NOMO-1 treated with dmso at 0.1 percent for 144 hours (cell line): ENCODE measurements around the gene DDAH2.
A peak's percentile ranks its signal among the peaks of the same experiment; 100 is the strongest.

Experiments used
- DNase-seq: peaks from one replicate; lab custom pipeline; 2025; ENCODE audit not compliant: unreplicated experiment; lab: John Stamatoyannopoulos, UW

DDAH2 gene

DNA sequence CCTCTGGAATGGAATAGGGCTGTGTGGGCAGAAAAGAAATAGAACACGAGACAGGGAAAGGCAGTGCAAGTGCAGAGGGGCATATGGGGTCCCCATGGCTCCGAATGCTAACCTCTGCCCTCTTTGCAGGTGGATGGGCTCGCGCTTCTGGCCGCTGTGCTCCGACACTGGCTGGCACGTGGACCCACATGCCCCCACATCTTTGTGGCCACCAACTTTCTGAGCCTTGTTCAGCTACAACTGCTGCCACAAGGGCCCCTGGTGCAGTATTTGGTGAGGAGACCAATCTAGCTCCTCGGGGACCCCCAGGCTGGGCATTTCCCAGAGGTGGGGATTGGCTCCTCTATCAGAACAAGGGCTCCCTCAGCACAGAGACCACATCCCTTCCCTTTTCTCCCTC lies 32.2 kb upstream of the DDAH2 start:
- no peak for DNase-seq

DNA sequence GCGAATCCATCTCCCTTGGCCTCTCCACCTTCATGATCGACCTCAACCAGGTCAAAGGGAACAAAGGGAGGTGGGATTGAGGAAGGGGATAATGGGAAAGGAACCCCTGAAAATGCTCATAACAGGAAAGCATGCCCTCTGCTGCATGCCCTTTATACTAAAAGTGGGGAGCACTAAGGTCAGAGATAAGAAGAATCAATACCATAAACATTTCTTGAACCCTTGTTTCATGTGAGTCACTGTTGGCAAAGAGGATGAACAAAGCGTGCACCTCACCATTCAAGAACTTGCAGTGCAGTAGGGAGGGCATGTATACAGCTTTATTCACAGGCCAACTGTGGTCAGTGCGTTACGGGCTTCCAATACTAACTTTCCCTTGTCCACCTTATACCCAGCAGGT lies 31.7 kb upstream of the DDAH2 start:
- DNase-seq = no peak

DNA sequence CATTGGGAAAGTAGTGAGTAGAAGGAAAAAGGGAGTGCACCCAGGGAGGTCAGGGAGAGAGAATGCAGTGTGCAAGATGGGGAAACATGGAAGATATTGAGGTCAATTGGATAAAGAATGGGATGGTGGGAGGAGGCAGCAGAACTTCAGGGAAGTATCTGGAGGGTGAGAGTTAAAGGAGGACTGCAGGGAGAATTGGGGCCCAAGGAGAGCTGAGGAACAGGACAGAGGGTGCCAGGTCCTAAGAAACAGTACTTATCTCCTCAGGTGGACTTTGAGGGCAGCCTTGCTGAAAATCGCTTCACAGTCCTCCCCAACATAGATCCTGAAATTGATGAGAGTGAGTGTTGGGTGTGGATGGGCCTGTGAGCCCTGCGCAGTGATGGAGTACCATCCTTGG lies 29.2 kb upstream of the DDAH2 start:
- no peak for DNase-seq

DNA sequence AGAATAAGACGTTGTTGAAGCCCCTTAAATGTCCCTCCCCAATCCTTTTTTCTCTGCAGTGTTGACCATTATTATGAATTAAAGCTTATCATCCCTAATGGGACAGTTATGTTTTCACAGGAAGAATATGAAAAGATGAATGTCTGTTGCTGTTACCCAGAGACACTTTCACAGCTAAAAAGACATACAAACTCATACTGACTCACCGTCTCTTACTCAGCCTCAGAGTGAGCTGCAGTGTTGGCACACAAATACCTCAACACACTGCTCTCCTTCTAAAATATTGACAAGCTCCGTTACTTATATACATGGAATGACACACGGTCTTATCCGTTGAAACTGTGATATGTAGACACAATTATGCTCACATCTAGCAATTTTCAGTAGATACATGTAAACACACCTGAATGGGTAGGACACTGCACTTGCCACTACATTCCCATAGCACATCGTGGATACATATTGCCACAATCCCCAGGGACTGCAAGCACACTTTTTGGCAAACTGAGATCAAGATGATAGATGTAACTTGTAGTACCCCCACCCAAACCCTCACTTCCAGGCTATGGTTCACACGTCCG lies 23.7 kb upstream of the DDAH2 start:
- DNase-seq = no peak

DNA sequence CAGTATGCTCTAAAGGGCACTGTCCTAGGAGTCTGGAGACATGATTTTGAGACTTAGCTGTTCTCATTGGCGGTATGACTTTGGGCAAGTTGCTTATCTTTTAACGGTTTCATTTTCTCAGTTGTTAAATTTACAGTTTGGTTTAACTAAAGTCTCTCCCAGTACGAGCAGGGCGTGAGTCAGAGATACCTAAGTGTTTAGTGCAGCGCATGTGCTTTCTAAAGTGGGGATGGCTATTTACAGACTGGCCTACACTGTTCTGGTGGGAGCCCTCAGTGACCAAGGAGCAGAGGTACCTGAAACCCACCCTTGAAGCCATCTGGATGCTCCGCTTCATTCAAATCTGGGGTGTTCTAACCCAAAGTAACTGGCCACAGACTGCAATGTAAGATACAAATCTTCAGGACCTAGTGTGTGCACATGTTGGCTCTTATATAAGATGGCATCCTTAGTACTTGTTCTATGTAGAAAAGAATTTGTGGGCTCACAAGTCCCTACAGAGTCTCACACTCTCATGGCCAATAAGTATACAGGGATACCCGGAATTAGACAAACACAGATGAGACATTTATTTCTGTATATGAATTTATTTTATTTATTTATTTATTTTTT lies 21.4 kb upstream of the DDAH2 start:
- DNase-seq = no peak

DNA sequence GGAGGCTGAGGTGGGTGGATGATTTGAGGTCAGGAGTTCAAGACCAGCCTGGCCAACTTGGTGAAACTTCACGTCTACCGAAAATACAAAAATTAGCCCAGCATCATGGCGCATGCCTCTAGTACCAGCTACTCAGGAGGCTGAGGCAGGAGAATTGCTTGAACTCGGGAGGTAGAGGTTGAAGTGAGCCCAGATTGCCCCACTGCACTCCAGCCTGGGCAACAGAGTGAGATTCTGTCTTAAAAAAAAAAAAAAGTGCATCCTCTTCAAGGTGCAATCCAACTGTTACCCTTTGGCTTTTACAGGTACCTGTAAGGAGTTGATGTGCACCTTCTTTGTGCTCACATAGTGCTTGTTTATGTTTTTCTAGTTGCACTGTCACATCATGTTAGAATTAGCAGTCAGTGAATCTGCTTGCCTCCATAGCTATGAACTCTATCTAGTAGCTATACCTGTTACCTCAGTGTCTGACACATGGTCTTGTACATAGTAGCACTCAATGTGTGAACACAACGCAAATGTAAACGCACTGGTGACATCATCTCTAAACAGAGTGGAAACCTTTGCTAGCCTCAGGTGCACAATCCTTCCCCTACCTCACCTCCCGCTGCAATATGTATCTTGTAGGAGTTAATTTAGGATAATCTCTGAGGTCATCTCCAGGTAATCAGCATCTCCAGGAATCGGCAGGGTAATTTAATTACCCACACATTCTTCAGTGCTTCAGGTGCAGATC lies 20.4 kb upstream of the DDAH2 start:
- no peak for DNase-seq

DNA sequence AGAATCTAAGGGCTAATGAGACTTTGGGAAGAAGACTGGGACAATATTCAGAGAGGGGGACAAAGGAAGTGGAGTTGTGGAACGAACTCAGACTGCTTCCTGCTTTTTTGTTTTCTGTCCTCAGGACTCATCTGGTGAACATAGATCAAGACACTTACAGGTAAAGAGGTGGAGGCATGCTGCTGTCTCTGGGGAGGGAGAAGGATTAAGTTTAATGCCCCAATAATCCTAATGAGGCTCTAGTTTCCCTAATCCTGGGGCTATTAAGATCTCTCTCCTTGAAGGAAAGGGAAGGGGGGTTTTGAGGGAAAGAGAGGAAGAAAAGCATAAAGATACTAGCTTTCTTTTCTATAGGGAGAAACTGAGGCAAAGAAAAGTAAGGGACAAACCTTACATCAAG lies 15.3 kb upstream of the DDAH2 start:
- no peak for DNase-seq

DNA sequence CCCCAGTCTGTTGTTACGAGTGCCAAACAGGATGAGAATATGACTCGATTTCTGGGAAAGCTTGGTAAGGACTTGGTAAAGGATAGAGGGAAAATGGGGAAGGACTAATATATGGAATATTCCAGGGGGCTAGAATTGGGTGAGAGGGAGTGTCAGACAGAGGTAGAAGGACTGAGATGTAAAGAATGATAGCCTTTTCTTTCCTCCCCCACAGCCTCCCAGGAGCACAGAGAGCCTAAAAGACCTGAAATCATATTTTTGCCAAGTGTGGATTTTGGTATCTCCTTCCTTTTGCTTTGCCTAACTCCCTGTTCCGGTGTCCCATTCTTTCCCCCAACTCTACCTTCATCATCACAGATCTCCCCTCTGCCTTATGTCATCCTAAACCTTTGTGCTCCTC lies 13.8 kb upstream of the DDAH2 start:
- no peak for DNase-seq

DNA sequence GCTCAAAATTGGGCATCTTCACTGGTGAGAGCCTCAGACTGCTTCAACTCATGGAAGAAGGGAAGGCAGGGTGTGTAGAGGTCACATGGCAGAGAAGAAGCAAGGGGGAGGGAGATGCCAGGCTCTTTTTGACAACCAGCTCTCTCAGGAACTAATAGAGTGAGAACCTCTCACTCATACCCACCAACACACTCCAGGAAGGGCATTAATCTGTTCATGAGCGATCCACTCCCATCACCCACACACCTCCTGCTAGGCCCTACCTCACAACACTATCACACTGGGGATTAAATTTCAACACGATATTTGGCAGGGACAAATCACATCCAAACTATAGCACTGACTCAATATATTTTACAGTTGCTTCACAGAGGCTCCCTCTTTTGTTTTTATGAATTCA lies 12.7 kb upstream of the DDAH2 start:
- no peak for DNase-seq

DNA sequence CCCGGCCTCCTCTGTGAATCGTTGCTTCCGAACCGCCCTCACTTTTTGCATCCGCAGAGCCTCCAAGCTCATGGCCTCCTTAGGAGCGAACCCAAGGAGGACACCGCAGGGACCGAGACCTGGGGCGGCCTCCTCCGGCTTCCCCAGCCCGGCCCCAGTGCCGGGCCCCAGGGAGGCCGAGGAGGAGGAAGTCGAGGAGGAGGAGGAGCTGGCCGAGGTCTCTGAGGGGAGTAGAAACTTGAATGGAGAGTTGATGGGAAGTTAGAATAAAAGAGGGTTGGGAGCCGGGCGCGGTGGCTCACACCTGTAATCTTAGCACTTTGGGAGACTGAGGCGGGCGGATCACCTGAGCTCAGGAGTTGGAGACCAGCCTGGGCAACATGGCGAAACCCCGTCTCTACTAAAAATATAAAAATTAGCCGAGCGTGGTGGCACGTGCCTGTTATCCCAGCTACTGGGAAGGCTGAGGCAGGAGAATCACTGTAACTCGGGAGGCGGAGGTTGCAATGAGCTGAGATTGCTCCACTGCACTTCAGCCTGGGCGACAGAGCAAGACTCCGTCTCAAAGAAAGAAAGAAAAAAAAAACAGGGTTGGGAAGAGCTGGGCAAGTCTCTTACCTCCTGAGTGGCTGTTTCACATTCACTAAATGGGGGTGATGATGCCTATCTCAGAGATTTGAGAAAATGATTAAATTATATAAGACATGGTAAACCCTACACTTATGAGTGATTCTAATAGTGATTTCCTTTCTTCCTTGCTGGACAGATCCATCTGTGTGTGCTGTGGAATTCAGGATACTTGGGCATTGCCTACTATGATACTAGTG lies 11.5 kb upstream of the DDAH2 start:
- peak; percentile 53 for DNase-seq

DNA sequence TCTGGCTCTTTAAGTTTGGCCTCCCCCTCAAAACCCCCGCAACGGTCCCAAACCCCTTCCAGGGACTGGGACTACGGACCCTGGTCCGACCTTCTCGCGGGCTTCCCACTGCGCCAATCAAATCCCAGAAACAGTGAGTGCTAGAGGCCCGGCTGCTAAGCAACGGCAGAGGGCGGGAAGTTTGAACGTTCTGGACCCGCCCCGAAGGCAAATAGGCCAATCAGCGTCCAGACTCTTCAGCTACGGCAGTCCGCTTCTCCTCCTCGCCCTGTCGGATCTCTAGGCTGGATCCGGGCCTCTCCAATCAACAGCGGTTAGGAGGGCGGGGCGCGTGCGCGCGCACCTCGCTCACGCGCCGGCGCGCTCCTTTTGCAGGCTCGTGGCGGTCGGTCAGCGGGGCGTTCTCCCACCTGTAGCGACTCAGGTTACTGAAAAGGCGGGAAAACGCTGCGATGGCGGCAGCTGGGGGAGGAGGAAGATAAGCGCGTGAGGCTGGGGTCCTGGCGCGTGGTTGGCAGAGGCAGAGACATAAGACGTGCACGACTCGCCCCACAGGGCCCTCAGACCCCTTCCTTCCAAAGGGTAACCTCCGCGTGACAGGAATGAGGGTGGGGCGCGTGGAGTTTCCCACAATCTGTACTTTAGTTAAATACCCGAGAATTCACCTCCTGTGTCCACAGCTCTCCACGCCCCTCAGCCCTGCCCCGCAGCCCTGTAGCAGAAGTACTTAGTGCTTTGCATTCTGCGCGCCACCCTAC lies 10.7 kb upstream of the DDAH2 start, which contains the start of gene MSH5:
Gene MSH5 (plus strand): TSS at position 367 of the 758 bp plus-strand sequence. CDS start 462 bp downstream, outside the sequence.
- DNase-seq = peak; percentile 99

DNA sequence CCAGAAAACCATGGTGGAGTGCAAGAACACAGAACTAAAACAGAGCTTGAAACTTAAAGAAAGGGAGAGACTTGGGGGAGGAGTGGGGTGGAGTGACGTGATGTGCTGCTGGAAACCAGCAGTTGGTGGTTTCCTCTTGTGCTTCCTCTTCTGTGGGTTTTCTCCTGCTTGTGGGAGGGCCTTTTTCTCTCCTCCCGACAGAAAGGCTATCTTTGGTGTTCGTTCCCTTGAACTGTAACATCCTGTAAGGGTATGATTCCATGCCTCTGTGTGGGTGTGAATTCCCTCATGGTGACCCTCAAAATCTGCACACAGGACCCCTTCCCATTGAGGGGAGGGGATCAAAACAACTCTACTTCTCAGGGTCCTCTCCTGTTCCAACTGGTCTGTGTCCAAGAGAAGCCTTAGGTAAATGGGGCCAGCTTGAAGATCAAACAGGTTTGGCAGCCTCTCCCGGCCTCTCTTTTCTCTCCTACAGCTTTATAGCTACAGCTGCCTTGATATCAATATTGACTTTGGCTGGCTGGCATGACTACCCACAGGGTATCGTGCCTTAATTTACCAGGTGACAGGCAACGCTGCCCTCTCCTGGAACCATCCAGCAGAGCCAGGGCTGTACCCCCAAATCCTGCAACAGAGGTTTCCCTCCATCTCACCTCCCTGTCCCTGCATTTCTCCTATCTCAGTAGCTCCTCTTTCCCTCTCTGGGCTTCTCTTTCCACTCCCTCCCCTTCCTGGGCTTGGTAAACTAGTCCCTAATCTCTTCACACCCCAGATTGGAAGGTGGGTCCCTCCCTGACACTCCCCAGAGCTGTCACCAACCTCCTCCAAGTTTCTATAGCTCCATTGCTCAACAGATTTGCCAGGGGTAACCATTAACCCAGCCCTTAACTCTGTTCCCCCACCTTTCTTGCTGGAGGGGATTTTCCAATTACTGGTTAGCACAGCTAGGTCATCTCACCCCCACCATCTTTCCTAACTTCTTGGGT lies 9.2 kb upstream of the DDAH2 start:
- DNase-seq = peak; percentile 99

DNA sequence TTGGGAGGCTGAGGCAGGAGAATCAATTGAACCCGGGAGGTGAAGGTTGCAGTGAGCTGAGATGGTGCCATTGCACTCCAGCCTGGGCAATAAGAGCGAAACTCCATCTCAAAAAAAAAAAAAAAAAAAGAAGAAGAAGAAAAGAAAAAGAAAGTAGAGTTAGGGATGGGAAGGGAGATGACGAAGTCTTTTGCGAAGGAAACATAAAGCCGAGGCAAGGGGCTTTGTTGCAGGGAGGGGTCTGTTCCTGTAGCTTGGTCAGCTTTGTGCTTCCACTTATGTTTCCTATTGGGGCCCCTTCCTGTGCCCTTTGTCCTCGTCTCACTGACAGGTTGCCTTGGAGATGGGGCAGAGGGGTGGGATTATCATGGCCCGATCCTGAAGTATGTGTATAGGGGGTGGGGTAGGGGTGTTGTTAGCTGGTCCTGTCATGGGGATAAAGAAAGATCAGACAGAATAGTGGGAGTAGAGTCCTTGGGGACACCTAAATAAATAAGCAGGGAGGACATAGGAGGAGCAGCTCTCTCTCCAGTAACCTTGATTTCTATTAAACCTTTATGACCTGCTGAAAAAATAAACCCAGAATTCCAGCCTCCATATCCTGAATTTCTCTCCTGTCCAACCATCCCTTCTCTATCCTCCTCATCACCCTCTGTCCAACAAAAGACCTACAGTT lies 8.4 kb upstream of the DDAH2 start:
- peak; percentile 69 for DNase-seq

DNA sequence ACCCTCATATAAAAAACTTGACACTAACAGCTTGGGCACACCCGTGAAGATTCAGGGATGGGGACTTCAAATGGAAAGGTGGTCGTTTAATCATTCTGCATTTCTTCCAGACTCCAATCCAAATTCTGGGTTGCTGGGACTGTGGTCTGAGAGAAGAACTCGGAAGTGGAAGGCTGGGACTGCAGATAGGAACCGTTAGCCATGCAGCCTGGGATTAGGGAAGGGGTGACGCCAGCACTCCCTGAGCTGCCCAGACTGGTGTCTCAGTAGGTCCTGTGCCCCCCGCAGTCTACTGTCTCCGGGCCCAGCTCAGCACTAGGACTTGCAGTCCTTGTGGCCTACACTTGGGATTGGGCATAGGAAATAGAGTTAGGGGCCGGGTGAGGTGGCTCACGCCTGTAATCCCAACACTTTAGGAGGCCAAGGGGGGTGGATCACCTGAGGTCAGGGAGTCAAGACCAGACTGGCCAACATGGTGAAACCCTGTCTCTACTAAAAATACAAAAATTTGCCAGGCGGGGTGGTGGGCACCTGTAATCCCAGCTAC lies 7.7 kb upstream of the DDAH2 start:
- no peak for DNase-seq

DNA sequence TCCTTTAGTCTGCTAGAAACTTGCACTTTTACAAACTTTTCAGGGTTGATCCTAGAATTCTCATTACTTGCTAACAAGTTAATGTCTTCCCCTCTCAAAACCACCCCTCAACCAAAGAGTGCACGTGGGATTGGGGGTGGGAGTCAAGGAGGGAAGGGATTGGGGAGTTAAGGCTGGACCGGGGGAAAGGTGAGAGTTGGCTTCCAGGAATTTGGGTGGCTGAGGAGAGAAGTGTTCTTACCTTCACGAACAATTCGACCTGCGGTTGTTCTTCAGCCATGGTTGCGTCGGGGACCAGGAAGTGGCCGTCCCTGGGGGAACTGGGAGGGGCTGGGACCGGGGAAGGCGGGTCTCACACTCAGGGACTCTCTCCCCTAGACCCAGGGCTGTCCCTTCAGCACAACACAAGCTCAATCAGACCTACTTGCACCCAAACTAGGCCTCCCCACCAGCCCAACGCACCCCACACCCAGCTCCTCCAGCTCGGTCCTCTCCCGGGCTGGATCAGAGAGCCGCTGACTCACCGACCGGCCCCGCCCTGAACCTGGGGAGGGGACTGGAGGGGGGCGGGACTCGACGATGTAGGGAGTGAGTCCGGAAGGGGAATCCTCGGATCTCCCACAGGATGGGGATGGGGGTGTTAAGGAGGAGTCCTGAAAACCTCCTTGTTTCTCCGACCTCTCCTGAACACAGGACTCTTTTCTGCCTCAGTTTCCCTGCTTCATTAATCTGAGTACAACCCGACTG lies 7.1 kb upstream of the DDAH2 start, which contains the start of gene CLIC1:
Gene CLIC1 (minus strand): TSS at position 510 of the 747 bp plus-strand sequence. CDS start 230 bp downstream, at position 280.
- DNase-seq = peak; percentile 78

DNA sequence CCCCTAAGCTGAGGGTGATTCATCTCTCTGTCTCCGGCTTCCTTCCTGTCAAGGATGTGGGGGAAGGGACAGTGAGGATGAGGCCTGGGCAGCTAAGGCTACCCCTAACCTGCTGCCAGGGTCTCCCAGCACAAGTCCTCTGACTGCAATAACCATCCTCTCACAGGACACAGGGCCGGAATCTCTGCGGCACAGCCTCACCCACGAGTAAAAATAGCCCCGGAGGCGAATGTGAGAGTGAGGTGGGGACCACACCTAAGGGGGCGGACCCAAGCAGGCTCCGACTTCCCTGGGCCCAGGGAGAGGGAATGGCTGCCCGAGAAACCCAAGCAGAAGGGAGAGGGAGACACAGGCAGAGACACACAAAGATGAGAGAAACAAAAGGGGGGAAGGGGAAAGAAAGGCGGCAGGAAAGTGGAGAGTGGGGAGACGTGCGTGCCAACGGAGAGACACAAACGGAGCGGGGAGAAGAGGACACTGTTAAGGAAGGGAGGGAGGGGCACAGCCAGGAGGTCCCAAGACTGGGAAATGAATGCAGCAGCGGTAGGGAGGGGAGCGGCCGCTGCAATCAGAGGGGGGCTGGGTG lies 5.8 kb upstream of the DDAH2 start:
- peak; percentile 26 for DNase-seq

DNA sequence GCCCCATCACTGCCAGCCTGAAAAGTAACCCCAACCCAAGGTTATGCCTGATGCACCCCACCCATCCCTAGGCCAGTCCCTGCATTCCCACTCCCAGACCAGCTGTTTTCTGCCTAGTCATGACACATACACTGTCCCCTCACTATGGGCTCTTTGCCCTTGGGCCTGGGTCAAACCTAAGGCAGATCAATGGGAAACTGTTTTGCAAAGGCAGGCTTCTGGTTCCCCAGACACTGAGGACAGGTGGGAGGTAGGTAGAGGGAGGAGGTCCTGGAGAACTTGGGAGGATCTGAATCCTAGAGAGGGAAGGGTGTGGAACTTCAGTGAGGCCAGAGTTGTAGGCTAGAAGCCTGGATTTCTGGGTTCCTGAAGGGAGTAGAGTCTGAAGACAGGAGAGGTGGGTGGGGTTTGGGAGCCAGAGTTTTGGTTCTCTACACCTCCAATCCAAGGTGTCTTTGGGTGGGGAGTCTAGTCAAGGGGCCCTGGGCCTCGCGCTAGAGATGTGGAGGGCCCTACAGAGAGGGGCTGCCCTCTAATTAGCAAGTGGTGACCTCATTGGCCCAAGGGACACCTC lies 5.2 kb upstream of the DDAH2 start:
- no peak for DNase-seq
